K562 (cell line): ENCODE results near the gene PITPNM1. TPM values are rescaled to one million over a fixed set of nuclear protein-coding genes. Genes with fewer than 3 reads are reported as not detected.
A peak's percentile ranks its signal among the peaks of the same experiment; 100 is the strongest.

Source experiments
- E2F4 ChIP-seq: sonication (generic); formaldehyde crosslinking; IDR thresholded peaks from 2 replicates; pipeline ENCODE4 v1.8.0; 2022; ENCODE audit warnings: mild to moderate bottlenecking, low read depth, missing genetic modification reagents
- EHMT2 ChIP-seq: fragments of 450-650 bp; IDR thresholded peaks from 2 replicates; pipeline ENCODE4 v1.6.1; 2018; ENCODE audit warnings: antibody characterized with exemption
- FOXP4 ChIP-seq: sonication (generic); formaldehyde crosslinking; IDR thresholded peaks from 2 replicates; pipeline ENCODE4 v1.8.0; 2022; ENCODE audit warnings: mild to moderate bottlenecking, missing genetic modification reagents, borderline replicate concordance
- HDAC8 ChIP-seq: fragments of 450-650 bp; IDR thresholded peaks from 2 replicates; pipeline ENCODE4 v1.6.1; 2016; ENCODE audit warnings: mild to moderate bottlenecking, missing genetic modification characterization, moderate library complexity, missing compliant biosample characterization
- MLX ChIP-seq, 2 experiments: fragments of 450-650 bp in 1 of 2; sonication (generic) in 1 of 2; formaldehyde crosslinking; conservative IDR thresholded peaks; 2 replicates each; pipeline versions ENCODE4 v1.4.0 to v1.8.1; 2020 to 2022; ENCODE audit warnings: mild to moderate bottlenecking in 1 of 2, missing genetic modification reagents in 1 of 2
- NR2C1 ChIP-seq, 2 experiments: fragments of 450-650 bp; IDR thresholded peaks; 2 replicates each; pipeline ENCODE4 v1.6.1; 2017; ENCODE audit warnings: mild to moderate bottlenecking in 2 of 2, antibody characterized with exemption in 1 of 2, inconsistent platforms in 1 of 2, missing compliant biosample characterization in 1 of 2, missing genetic modification characterization in 1 of 2
- PHF8 ChIP-seq: fragments of 200-600 bp; sonication (generic); IDR thresholded peaks from 2 replicates; pipeline ENCODE4 v1.6.1; 2012; ENCODE audit warnings: mixed run types, mild to moderate bottlenecking, inconsistent platforms, low read length, moderate library complexity, borderline replicate concordance
- PRPF4 ChIP-seq: fragments of 200-400 bp; formaldehyde crosslinking; IDR thresholded peaks from one replicate; pipeline ENCODE4 v1.6.1; 2017; ENCODE audit warnings: low read length, low read depth, mild to moderate bottlenecking; ENCODE audit not compliant: insufficient read depth, poor library complexity, severe bottlenecking
- RERE ChIP-seq: sonication (generic); formaldehyde crosslinking; IDR thresholded peaks from 2 replicates; pipeline ENCODE4 v1.8.0; 2023; ENCODE audit warnings: missing genetic modification reagents, mild to moderate bottlenecking, borderline replicate concordance
- SP1 ChIP-seq: sonication (generic); formaldehyde crosslinking; IDR thresholded peaks from 2 replicates; pipeline ENCODE4 v1.8.1; 2022; ENCODE audit warnings: mild to moderate bottlenecking, missing genetic modification reagents
- SREBF2 ChIP-seq: sonication (generic); formaldehyde crosslinking; IDR thresholded peaks from 2 replicates; pipeline ENCODE4 v1.4.0; 2020; ENCODE audit warnings: mild to moderate bottlenecking, missing genetic modification reagents
- ZBTB2 ChIP-seq: fragments of 450-650 bp; IDR thresholded peaks from 2 replicates; pipeline ENCODE4 v1.6.1; 2016; ENCODE audit warnings: antibody characterized with exemption
- polyA plus RNA-seq, 8 experiments: library from polyadenylated mRNA; depleted of rRNA in 4 of 8; stranded (reverse) in 5 of 8; unstranded in 3 of 8; fragments of >200 nt; fragmentation: Nextera tagmentation in 2 of 8; fragmentation: Illumina TruSeq in 1 of 8; extraction: Ambion mirVana in 2 of 8; extraction: Trizol in 1 of 8; gene quantifications; 2 replicates each; pipeline versions ENCODE4 v1.2.1 to v1.2.3, GENCODE V29; 2011 to 2014; ENCODE audit warnings: inconsistent platforms in 1 of 8, missing spikeins in 1 of 8
- total RNA-seq, 7 experiments: library from RNA; depleted of rRNA in 6 of 7; stranded (reverse); fragments of >200 nt in 6 of 7; fragmentation: Illumina TruSeq in 2 of 7; extraction: Trizol in 2 of 7; gene quantifications; 2 replicates each; pipeline versions ENCODE4 v1.2.1 to v1.2.3, GENCODE V29; 2011 to 2021; ENCODE audit warnings: low replicate concordance in 1 of 7

PITPNM1 gene
- total and polyA plus RNA-seq, 9 of the 15 experiments (the other 6 are each of a cell fraction or from before 2014, with no cell fraction given): 0.11 to 53.7 (median 16.0) TPM

- peak; percentile 93 for TF ChIP-seq E2F4 (CRISPR knock-in tag)
- no peak for TF ChIP-seq PRPF4
- TF ChIP-seq SREBF2 (CRISPR knock-in tag): no peak
- peak; percentile 70; the same call in 1 of the 2 replicates for TF ChIP-seq PHF8
- TF ChIP-seq ZBTB2: peak; percentile 98
- TF ChIP-seq NR2C1 (IDR thresholded peaks at IDR 0.05): no peak
- peak; percentile 50; the same call in 1 of the 2 replicates for TF ChIP-seq NR2C1 (tag; IDR thresholded peaks at IDR 0.05)
- TF ChIP-seq RERE (CRISPR knock-in tag): peak; percentile 95; the same call in 1 of the 2 replicates
- TF ChIP-seq HDAC8 (tag): peak; percentile 84
- peak in 1 of 2 experiments; percentile 97; a peak in 2 of 4 replicates for TF ChIP-seq MLX (CRISPR knock-in tag; conservative IDR thresholded peaks at IDR 0.05)
- TF ChIP-seq EHMT2: no peak
- peak; percentile 98; the same call in 1 of the 2 replicates for TF ChIP-seq FOXP4 (CRISPR knock-in tag)
- peak; percentile 98 for TF ChIP-seq SP1 (CRISPR knock-in tag)
These were observed 22.1 kb downstream of the PITPNM1 start, which contains the start of gene AIP (continued) for GRCh38 chr11:67482827-67483798.
